Measurements from ENCODE around the gene DELE1. TPM values are rescaled to one million over a fixed set of nuclear protein-coding genes. Genes with fewer than 3 reads are reported as not detected.

Gene DELE1
- total RNA-seq, 1 experiment from 2014 or later, result 47.0 TPM

- no peak for DNase-seq (ENCODE audit: low read depth)
Measured at GRCh38 chr5:141958113-141958512, 34.4 kb downstream of the DELE1 start, which contains the start of gene PCDH12. Gene PCDH12, minus strand, starts transcription at chr5:141958202. Its CDS starts 351 bp downstream, at chr5:141957851.

GRCh38 chr5:141958546-141959172 is 35.0 kb downstream of the DELE1 start:
- DNase-seq (ENCODE audit: low read depth), result no peak

DNA sequence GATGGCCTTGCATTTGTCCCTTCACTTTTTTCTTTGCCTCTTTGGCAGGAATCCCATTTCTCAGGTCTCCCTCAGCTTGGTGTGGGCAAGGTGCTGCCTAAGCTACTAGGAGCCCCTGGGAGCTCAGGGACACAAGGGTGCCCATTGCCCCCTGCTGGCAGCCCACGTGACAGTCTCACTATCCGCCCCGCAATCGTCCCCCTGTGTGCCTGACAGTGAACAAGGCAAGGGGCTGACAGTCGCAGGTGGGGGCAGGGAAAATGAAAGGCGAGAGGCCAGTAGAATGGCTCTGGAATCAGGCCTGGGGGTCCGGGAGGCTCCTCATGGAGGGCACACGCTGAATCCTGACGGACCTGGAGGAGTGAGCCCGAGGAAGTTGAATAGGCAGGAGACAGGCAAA is 36.3 kb downstream of the DELE1 start:
- DNase-seq (ENCODE audit: low read depth), result no peak

DNA sequence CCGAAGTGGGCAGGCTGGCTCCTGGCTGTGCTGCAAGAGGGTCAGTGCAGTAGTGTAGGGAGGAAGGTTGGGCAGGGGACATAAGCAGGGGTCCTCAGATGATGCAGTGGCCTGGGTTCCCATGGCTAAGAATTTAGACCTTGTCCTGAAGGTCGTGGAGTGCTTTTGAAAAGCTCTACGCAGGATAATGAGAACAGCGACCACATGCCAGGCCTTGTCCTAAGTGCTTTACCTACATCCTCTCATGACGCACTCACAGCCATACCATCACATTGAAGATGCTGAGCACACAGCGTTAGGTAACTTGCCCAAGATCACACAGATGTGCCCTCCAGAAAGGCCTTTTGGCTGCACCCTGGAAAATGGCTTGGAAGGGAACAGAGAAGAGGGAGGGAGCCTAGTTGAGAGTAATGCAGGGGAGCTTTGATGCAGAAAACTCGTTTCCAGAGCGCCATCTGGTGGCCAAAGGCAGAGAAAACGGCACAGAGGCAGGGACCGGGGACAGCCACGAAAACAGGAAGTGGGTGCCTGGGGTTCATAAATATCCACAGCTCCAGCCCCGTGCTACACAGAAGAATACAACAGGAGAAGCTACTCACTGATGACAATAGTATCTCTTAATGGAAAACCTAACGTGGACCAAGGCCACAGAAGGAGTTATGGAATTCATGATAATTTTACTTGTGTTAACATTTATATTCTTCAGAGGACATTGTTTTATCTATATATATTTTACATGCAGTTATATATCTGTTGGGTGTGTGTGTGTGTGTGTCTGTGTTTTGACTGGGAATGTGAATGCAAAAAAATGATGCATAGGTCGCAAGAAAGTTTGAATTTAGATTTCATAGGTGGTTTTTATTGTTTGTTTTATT is 37.0 kb downstream of the DELE1 start:
- DNase-seq (ENCODE audit: low read depth), result peak; percentile 84

GRCh38 chr5:141961466-141961865 is 37.8 kb downstream of the DELE1 start:
- DNase-seq (ENCODE audit: low read depth), result no peak

- no peak for DNase-seq (ENCODE audit: low read depth)
Measured at GRCh38 chr5:141963701-141964100, 40.0 kb downstream of the DELE1 start.

GRCh38 chr5:141965071-141965470 is 41.4 kb downstream of the DELE1 start:
- no peak for DNase-seq (ENCODE audit: low read depth)

GRCh38 chr5:141966275-141966962 is 42.7 kb downstream of the DELE1 start:
- no peak for DNase-seq (ENCODE audit: low read depth)

GRCh38 chr5:141966963-141967333 is 43.3 kb downstream of the DELE1 start:
- DNase-seq (ENCODE audit: low read depth), result no peak

DNA sequence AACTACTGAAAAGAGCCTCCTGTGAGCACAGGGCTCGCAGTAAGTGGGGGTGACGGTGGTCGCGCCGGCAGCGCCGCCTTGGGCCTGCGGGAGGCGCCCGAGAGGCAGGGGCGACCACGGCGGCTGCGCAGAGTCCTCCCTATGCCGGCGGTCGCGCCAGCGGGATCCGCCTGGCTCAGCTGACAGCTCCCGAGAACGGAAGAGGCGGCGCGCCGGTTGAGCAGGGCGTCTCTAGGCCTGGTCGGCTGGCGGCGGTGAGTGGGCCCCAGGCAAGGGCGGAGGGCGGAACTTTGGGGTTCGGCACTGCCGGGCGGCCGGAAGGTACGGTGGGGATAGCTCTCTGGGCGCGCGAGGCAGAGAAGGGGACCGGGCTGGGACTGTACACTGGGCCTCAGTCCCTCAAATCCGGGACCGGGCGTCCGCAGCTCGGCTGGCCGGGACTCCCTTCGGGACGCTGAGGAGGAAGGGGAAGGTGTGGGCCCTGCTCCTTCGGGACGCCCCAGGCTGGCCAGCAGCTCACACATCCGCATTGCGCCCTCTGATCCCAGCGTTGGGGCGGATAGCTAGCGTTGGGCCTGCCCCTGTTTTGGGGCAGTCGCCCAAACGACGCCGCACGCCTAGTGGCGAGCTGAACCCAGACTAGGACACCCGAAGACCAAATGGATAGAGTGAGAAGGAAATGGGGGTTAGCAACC is 45.4 kb downstream of the DELE1 start, which contains the start of gene RNF14:
Gene RNF14 (plus strand): TSS at position 192 of the 695 bp plus-strand sequence. CDS start 4,484 bp downstream, outside the sequence.
- peak; percentile 94 for DNase-seq (ENCODE audit: low read depth)

GRCh38 chr5:141969783-141970771 is 46.4 kb downstream of the DELE1 start:
- peak; percentile 40 for DNase-seq (ENCODE audit: low read depth)

GRCh38 chr5:141973871-141974595 is 50.4 kb downstream of the DELE1 start:
- peak; percentile 68 for DNase-seq (ENCODE audit: low read depth)

DNA sequence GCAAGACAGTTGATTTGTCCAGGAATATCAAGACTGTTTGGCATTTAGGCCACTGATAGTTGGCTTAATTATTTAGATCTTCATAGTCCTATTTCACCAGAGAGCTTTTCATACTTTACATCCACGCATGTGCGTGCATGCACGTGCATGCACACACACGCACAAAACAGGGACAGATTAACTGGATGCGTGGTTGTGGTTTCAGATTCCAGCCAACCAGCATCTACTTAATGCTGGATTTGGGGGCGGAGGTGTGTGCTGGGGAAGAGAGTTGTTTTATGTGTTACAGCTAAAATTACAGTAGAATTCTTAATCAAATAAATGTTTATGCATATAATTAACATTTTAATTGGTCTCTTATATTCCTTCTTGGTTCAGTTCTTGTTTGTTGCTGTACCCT is 52.5 kb downstream of the DELE1 start:
- DNase-seq (ENCODE audit: low read depth), result no peak

DNA sequence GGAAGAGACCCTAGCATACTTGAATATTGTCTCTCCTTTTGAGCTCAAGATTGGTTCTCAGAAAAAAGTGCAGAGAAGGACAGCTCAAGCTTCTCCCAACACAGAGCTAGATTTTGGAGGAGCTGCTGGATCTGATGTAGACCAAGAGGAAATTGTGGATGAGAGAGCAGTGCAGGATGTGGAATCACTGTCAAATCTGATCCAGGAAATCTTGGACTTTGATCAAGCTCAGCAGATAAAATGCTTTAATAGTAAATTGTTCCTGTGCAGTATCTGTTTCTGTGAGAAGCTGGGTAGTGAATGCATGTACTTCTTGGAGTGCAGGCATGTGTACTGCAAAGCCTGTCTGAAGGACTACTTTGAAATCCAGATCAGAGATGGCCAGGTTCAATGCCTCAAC is 54.7 kb downstream of the DELE1 start:
- DNase-seq (ENCODE audit: low read depth), result no peak

- DNase-seq (ENCODE audit: low read depth), result no peak
Measured at GRCh38 chr5:141982626-141983025, 59.0 kb downstream of the DELE1 start.

- DNase-seq (ENCODE audit: low read depth), result no peak
Measured at GRCh38 chr5:141986072-141986471, 62.4 kb downstream of the DELE1 start.

DNA sequence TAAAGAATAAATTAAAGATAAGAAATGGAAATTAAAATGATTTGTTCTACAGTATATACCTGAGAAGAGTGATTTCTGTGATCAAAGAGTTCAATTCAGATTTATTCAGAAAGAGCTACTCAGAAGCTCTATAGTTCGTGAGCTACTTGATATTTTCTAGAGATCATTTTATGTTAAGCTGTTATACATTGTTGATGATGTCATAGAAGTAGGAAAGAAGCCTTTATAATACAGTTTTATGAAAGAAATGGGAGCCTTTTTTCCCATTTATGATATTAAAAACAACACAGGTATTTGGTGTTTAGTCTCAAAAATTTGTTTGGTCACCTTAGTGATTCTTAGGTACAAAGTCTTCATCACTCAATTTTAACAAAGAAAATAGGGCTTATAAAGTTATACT is 66.0 kb downstream of the DELE1 start:
- no peak for DNase-seq (ENCODE audit: low read depth)
